GM19452 (cell line): ENCODE measurements around the gene HIGD1A.

ENCODE experiments used
- ATAC-seq: cut with Tn5 transposase; IDR thresholded peaks from one replicate; pipeline ENCODE4 v1.9.1; 2021; ENCODE audit not compliant: unreplicated experiment

Gene HIGD1A

DNA sequence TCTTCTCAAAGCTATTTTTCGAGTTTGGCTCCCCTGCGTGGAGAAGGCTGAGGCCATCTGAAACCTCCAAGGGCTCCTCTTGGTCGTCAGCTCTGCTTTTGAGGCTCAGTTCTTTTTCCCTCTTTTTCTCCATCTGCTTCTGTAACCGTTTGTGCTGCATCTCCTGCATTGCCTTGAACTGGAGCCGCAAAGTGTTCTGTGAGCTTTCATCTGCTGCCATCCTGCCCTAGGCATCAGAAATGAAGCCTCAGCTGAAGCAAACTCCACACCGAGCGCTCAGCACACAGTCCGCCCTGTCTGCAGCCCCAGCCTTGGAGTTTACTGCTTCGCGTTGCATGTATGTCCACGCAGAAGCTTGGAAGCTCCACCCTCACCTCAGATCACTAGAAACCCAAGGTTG lies 46.2 kb downstream of the HIGD1A start:
- no peak for ATAC-seq

DNA sequence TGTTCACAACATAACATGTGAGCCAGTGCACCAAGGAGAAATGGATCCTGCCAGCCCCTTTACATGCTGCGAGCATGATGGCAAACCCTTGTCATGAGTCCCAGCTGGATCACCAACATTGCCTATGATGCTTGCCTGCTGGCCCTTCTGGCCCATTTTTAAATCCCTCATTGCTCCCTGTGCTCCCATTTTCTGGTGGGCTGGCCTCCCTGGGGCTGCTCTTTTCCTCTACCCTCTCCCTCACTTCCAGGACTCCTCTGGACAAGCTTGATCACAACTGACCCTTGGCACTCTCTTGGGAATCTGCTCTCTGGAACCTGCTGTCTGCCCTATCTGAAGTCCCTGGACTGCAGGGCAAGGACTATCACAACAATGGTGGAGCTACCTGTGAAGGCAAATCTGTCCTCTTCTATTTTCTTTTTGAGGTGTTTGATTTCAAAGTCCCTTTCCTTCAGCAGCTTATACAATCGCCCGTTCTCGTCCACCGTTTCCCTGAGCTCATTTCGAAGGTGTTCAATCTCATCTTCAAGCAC lies 47.5 kb downstream of the HIGD1A start:
- ATAC-seq: no peak

GRCh38 chr3:42755681-42756578 lies 48.4 kb downstream of the HIGD1A start:
- ATAC-seq: no peak

- no peak for ATAC-seq
These were observed 50.5 kb downstream of the HIGD1A start for GRCh38 chr3:42753757-42754156.

GRCh38 chr3:42752961-42753360 lies 51.3 kb downstream of the HIGD1A start:
- ATAC-seq: no peak

DNA sequence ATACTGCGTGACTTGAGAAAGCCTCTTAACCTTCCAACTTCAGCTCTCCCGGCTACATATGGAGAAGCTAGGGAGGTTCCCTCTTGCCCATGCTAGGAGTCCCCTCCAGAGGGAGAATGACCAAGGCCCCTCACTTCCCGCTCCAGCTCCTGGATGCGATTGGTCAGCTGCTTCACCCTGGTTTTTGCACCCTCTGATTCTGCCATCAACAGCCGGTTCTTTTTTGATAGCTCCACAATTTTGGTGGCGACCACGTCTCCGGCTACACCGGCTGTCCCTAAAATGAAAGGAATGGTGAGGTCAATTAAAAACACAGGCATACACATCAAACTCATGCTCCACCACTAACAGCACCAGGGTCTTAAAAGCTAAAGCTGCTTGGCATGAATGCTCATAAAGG lies 51.8 kb downstream of the HIGD1A start:
- no peak for ATAC-seq

GRCh38 chr3:42751609-42752008 lies 52.7 kb downstream of the HIGD1A start:
- no peak for ATAC-seq

DNA sequence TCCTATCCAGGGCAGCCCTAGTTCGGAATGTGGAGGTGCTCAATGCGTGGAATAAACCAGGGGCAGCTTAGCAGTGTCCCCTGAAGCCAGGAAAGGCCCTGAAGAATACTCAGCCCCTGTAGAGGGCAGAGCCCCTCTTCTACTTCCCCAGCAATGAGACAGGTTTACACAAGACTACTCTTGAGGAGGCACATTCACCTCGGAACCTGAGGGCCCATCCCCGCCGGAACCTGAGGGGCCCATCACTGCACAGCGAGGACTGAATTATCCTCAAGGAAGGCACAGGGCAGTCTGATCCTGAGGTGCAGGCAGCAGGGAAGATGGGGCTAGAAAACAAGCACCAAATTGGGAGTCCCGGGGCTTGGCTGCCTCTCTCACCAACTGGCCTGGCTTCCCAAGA lies 53.5 kb downstream of the HIGD1A start:
- ATAC-seq: no peak

GRCh38 chr3:42749753-42750231 lies 54.5 kb downstream of the HIGD1A start:
- ATAC-seq: no peak

DNA sequence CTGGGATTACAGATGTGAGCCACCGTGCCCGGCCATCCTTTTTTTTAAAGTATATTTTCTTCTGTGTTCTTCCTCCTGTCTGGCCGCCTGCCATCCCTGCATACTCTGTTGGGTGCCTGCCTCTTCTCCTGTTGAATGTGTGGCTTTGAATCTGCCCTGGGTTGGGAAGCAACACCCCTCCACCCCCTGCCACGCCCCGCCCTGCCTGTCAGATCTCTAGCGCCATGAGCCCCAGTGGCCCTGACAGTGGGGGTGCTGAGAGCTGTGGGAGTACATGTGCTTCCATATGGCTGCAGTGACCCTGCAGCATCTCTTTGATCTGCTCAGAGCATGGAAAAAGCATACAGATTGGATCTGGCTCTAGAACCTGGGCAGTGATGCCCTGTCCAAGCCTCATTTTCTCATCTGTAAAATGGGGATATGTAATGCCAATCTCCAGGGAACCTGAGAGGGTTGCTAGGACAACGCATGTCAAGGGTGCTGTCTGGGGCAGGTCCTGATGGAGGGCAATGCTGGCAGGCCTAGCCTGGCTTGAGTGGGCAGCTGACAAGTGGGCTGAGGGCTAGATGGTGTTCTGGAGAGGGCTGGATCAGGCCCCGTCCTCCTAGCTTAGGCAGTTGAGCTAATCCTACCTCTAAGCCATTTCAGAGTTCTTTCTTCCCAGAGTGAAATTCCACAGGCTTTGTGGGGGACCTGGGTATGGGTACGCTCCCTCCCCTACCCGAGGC lies 55.1 kb downstream of the HIGD1A start:
- ATAC-seq: no peak

- no peak for ATAC-seq
These were observed 56.7 kb downstream of the HIGD1A start for GRCh38 chr3:42747581-42747980.

GRCh38 chr3:42746455-42747450 lies 57.5 kb downstream of the HIGD1A start:
- ATAC-seq: no peak

GRCh38 chr3:42745776-42746454 lies 58.4 kb downstream of the HIGD1A start:
- ATAC-seq: no peak

DNA sequence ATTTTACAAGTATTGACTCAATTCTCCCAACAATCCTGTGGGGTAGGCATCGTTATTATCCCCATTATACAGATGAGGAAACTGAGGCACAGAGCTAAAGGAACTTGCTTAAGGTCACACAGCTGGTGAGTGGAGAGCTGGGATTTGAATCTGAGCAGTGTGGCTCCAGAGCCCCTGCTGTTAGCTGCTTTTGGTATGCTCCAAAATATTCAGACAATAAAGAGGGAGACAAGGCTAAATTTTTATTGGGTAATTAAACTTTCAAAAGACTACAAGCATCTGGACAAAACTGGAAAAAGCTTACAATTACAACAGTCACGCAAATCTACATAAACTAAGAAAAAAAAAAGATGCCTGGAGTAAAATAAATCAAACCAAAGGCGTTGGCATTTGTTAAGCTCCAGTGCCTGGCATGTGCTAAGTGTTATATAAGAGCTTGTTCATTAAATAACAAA lies 59.0 kb downstream of the HIGD1A start:
- no peak for ATAC-seq

DNA sequence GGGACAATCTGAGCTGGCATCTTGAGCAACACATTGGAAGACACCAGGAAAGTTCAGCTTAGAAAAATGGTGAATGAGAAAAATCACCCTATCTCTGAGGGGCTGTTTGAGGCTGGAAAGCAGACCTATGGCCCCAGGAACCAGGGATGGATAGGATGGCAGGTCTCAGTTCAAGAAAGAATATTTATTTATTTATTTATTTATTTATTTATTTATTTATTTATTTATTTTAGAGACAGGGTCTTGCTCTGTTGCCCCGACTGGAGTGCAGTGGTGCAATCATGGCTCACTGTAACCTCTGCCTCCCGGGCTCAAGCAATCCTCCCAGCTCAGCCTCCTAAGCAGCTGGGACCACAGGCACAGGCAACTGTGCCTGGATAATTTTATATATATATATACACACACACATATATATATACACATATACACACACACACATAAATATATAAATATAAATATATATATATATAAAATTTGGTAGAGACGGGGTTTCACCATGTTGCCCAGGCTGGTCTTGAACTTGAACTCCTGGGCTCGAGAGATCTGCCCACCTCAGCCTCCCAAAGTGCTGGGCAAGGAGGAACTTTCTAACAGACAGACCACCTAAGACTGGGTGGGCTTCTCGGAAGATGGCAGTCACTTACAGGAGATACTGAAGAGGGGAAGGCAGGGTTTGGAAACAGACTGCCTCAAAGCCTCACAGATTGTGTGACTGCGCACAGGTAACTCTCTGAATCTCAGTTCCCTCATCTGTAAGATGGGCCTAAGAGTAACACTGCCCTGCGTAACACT lies 60.9 kb downstream of the HIGD1A start:
- ATAC-seq: no peak

DNA sequence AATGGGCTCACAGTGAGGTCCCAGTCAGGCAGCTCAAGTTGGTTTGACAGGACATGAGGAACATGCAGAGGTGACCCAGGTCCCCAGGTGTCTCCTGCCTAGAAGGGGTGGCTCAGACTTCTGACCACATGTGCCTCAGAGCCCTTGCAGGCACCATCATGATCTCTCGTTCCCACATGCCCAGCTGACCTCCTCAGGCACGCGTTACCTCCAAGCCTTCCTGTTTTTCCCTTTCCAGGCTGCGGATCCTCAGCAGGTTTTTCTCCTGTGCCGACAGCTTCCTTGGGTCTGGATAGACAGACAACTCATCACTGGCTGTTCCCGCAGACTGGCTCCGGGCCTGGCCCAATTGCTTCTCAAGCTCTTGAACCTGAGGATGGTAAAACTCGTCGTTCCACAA lies 61.6 kb downstream of the HIGD1A start:
- no peak for ATAC-seq

- no peak for ATAC-seq
These were observed 62.0 kb downstream of the HIGD1A start for GRCh38 chr3:42742259-42742658.

- no peak for ATAC-seq
These were observed 62.5 kb downstream of the HIGD1A start for GRCh38 chr3:42741796-42742195.
